Loucy (cell line): ENCODE results near the gene LOXHD1.

Source experiments
- H2AFZ ChIP-seq: fragments of 200-600 bp; sonication (generic); 2 replicates; pipeline ENCODE4 v1.6.0; 2016; ENCODE audit warnings: antibody characterized with exemption, mild to moderate bottlenecking, low read length, moderate library complexity
- H3F3A ChIP-seq: fragments of 200-600 bp; 2 replicates; pipeline ENCODE4 v1.6.0; 2016; ENCODE audit warnings: antibody characterized with exemption, low read depth, mild to moderate bottlenecking
- H3K27me3 ChIP-seq: fragments of 200-600 bp; sonication (generic); 2 replicates; pipeline ENCODE4 v1.6.1; 2014; ENCODE audit warnings: low read length, mild to moderate bottlenecking; ENCODE audit not compliant: insufficient read depth, poor library complexity, severe bottlenecking
- H3K36me3 ChIP-seq: fragments of 200-600 bp; sonication (generic); 2 replicates; pipeline ENCODE4 v1.6.1; 2016; ENCODE audit warnings: low read length; ENCODE audit not compliant: insufficient read depth
- H3K4me1 ChIP-seq: fragments of 200-600 bp; sonication (generic); 2 replicates; pipeline ENCODE4 v1.5.1; 2014; ENCODE audit warnings: low read length, mild to moderate bottlenecking; ENCODE audit not compliant: insufficient read depth, poor library complexity, severe bottlenecking
- H3K4me2 ChIP-seq: fragments of 200-600 bp; sonication (generic); 2 replicates; pipeline ENCODE4 v1.6.0; 2014; ENCODE audit warnings: antibody characterized with exemption, low read length, low read depth, mild to moderate bottlenecking; ENCODE audit not compliant: poor library complexity, severe bottlenecking
- H3K4me3 ChIP-seq: fragments of 200-600 bp; sonication (generic); 2 replicates; pipeline ENCODE4 v1.5.1; 2014; ENCODE audit warnings: low read length, mild to moderate bottlenecking, mixed read lengths; ENCODE audit not compliant: poor library complexity, severe bottlenecking
- H3K79me2 ChIP-seq: fragments of 200-600 bp; sonication (generic); 2 replicates; pipeline ENCODE4 v1.6.1; 2014; ENCODE audit warnings: low read length; ENCODE audit not compliant: insufficient read depth
- H3K9ac ChIP-seq: fragments of 200-600 bp; sonication (generic); 2 replicates; pipeline ENCODE4 v1.6.0; 2014; ENCODE audit warnings: mild to moderate bottlenecking, low read depth, low read length, moderate library complexity; ENCODE audit not compliant: poor library complexity, severe bottlenecking
- H3K9me2 ChIP-seq: fragments of 200-600 bp; sonication (generic); replicated peaks from 2 replicates; pipeline ENCODE4 v1.6.1; 2016; ENCODE audit warnings: low read depth, low read length, mixed read lengths
- H3K9me3 ChIP-seq: fragments of 200-600 bp; sonication (generic); 2 replicates; pipeline ENCODE4 v1.6.1; 2014; ENCODE audit warnings: mild to moderate bottlenecking, antibody characterized with exemption, low read length, low read depth; ENCODE audit not compliant: insufficient read depth
- H4K20me1 ChIP-seq: fragments of 200-600 bp; sonication (generic); 2 replicates; pipeline ENCODE4 v1.6.0; 2014; ENCODE audit warnings: antibody characterized with exemption, low read length, mild to moderate bottlenecking; ENCODE audit not compliant: insufficient read depth, poor library complexity, severe bottlenecking
- EZH2phosphoT487 ChIP-seq: fragments of 200-600 bp; IDR thresholded peaks from 2 replicates; pipeline ENCODE4 v1.6.1; 2018; ENCODE audit warnings: antibody characterized with exemption, mild to moderate bottlenecking, moderate library complexity, borderline replicate concordance
- TF ChIP-seq, protein P1 (sequence below): fragments of 200-600 bp; sonication (generic); conservative IDR thresholded peaks from 2 replicates; pipeline ENCODE4 v1.5.1; 2014; ENCODE audit warnings: mild to moderate bottlenecking, antibody characterized with exemption, low read length

LOXHD1 gene

DNA sequence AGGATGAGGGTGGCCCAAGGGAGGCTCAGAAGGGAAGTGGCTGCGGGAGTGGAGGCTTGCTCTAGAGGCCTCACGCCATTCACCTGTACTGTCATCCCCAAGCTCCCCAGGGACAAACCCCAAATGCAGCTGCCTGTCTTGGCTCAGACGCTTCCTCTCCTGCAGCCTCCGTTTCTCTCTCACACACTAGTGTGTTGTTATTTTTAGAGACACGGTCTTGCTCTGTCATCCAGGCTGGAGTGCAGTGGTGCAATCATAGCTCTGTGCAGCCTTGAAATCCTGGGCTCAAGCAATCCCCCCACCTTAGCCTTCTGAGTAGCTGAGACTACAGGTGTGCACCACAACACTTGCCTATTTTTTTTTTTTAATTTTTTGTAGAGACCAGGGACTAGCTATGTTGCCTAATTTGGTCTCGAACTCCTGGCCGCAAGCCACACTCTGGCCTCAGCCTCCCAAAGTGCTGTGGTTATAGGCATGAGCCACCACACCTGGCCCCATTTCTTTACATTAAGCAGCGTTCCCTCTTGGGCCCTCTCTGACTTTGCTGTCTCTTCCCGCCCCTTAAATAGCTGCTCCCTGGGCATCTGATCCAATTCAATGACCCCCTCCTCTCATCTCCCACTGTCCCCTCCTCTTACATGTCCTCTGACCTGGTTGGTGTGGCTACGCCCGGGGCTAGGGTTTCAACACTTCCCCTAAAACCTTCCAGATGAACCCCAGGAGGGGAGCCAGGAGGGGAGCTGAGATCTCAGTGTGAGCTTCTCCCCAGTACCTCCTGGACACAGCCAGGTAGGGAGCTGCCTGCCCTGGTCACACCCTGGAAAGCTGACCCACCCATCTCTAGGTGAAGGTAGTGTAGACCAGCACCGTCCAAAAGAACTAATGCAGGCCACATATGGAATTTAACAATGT lies 24.0 kb upstream of the LOXHD1 start:
- H3K4me3 ChIP-seq = no peak overlapping the region
- H3K9ac ChIP-seq = no peak overlapping the region
- H3K9me2 ChIP-seq = no peaks in the 10 kb centered on the region
- no peaks in the 10 kb centered on the region for H3K9me3 ChIP-seq
- H3K79me2 ChIP-seq = no peaks in the 10 kb centered on the region
- no peaks in the 10 kb centered on the region for H3K27me3 ChIP-seq
- no peaks in the 10 kb centered on the region for H3K4me1 ChIP-seq
- H3K4me2 ChIP-seq = no peak overlapping the region
- no peaks in the 10 kb centered on the region for H3F3A ChIP-seq
- no peak overlapping the region for H2AFZ ChIP-seq
- H3K36me3 ChIP-seq = no peaks in the 10 kb centered on the region
- no peak for TF ChIP-seq EZH2phosphoT487
- TF ChIP-seq, protein P1, sequence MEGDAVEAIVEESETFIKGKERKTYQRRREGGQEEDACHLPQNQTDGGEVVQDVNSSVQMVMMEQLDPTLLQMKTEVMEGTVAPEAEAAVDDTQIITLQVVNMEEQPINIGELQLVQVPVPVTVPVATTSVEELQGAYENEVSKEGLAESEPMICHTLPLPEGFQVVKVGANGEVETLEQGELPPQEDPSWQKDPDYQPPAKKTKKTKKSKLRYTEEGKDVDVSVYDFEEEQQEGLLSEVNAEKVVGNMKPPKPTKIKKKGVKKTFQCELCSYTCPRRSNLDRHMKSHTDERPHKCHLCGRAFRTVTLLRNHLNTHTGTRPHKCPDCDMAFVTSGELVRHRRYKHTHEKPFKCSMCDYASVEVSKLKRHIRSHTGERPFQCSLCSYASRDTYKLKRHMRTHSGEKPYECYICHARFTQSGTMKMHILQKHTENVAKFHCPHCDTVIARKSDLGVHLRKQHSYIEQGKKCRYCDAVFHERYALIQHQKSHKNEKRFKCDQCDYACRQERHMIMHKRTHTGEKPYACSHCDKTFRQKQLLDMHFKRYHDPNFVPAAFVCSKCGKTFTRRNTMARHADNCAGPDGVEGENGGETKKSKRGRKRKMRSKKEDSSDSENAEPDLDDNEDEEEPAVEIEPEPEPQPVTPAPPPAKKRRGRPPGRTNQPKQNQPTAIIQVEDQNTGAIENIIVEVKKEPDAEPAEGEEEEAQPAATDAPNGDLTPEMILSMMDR = no peak
- H4K20me1 ChIP-seq = no peaks in the 10 kb centered on the region

- Histone ChIP-seq H3K79me2 (no peaks in the 10 kb centered on the region), H3K27me3 (no peaks in the 10 kb centered on the region), H3K9me2 (no peaks in the 10 kb centered on the region), H3K4me2 (no peak overlapping the region), H4K20me1 (no peaks in the 10 kb centered on the region), H3K4me1 (no peaks in the 10 kb centered on the region), H3K9me3 (no peaks in the 10 kb centered on the region), H3K36me3 (no peaks in the 10 kb centered on the region), H3K4me3 (no peak overlapping the region), H2AFZ (no peak overlapping the region), H3K9ac (no peak overlapping the region), H3F3A (no peaks in the 10 kb centered on the region)
- TF ChIP-seq, protein P1 = no peak
- TF ChIP-seq EZH2phosphoT487 = no peak
Observed at GRCh38 chr18:46679846-46680598, 23.0 kb upstream of the LOXHD1 start.

DNA sequence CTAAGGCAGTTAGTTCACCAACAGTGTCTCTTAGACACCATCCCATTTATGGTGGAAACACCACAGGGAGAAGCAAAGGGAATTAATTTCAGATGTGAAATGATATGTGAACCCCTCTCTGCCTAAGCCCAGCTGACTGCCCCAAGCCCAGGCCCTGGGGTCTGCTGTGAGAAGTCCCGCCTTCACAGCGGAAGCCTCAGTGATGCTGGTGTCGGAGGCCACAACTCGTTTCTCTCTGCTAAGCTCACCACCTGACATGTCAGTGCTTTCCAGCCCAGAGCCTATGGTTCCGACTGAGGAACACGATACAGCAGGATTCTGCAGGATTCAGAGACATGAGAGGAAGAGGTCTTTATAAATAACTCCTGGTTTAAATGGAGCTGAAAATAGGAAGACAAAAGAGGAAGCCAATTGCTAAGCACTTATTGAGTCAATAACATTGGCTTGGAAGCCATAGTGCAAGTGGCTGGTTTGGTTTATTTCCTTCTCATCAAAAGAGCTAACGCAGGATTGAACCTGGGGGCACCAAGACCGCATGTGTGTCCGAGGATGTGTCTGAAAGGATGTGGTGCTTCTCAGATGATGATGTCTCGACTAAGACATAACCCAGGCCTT lies 21.9 kb upstream of the LOXHD1 start:
- Histone ChIP-seq H3F3A (no peaks in the 10 kb centered on the region), H3K4me3 (no peak overlapping the region), H4K20me1 (no peaks in the 10 kb centered on the region), H3K4me1 (no peaks in the 10 kb centered on the region), H3K36me3 (no peaks in the 10 kb centered on the region), H3K9me3 (no peaks in the 10 kb centered on the region), H3K4me2 (no peak overlapping the region), H3K79me2 (no peaks in the 10 kb centered on the region), H2AFZ (no peak overlapping the region), H3K9ac (no peak overlapping the region), H3K27me3 (no peaks in the 10 kb centered on the region), H3K9me2 (no peaks in the 10 kb centered on the region)
- TF ChIP-seq, protein P1 = no peak
- no peak for TF ChIP-seq EZH2phosphoT487
